GM18507 (cell line): ENCODE results near the gene ELMO1.
"Not testable (repeated sequence)": the region's sequence is repeated elsewhere in the genome, so short reads cannot be mapped to it uniquely, and the experiment has no call there.

ENCODE experiments used
- DNase-seq: peaks from one replicate; pipeline ENCODE4 v3.0.0; 2011; ENCODE audit warnings: low read depth; ENCODE audit not compliant: insufficient read length; ENCODE audit errors: extremely low spot score
- FAIRE-seq: peaks from 2 replicates; lab custom pipeline; 2011; peaks lifted over from hg19 to GRCh38; lab: Jason Lieb, UNC

Gene ELMO1

GRCh38 chr7:36986948-36987724 lies 461.5 kb downstream of the ELMO1 start:
- peak; percentile 85 for FAIRE-seq
- DNase-seq = peak; percentile 48

DNA sequence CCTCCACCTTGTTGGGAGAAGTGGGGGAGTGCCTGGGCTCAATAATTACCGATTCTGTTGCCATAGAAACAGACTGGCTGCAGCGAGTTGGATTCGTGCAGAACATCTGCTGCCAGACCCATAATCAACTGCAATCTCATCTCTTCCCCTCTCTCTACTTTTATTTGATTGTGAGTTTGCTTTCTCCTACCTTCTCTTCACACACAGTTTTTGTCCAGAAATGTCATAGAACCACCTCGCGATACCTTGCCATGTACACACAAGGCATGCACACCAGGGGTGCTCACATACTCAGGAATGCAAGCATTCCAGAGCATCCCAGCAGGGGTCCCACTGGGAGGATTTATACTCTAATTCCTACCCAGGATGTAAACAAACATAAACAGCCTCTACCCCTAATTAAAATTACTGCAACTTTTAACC lies 462.1 kb downstream of the ELMO1 start:
- no peak for DNase-seq
- FAIRE-seq = no peak

DNA sequence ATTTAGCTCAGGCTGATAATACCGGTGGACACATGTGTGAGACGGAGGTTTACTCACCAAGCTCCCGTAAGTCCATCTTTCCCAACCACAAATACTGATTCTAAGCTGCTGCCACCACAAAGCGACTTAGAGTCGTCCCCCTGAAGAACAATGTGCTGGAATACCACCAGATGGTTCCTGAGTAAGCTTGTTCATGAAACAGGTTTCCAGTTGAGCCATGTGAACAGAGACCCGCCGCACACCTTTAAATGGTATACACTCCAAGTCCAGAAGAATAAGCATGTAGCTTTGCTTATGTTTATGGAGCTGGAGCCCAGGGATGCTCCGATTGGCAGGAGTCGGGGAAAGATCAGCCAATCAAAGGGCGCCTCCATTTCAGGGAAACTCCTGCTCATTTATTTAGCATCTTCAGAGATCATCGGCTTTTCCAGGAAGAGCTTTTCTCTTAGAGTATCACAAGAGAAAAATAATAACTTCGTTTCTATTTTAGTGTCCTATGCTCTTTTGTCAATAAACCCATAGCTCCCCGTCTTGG lies 462.7 kb downstream of the ELMO1 start:
- FAIRE-seq = no peak
- DNase-seq = no peak

- FAIRE-seq (no peak), DNase-seq (no peak)
Measured at GRCh38 chr7:36985316-36985715, 463.3 kb downstream of the ELMO1 start.

- no peak for DNase-seq
Measured at GRCh38 chr7:36984710-36985312, 463.9 kb downstream of the ELMO1 start.

DNA sequence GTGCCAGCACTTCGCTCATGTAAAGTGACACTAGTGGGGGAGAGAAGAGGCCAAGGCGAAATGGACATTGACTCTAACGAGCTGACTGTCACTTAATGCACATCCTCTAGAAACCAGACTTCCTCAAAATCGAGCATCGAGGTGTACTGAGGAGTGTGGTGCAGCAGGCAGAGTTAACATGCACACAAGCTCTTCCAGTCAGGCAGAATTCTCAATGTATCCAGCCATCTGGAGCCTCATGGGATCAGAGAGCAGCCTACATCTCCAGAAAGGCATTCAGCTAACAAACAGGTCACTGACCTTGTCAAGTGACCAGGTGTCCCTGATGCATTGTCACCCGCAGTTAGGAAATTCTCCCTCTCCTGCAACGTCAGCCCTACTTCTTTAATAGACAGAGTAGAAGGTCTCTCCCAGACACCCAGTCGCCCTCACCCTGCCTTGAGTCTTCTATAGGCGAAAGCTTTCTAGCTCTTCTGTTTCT lies 464.6 kb downstream of the ELMO1 start:
- DNase-seq (no peak), FAIRE-seq (no peak)

More at GRCh38 chr7:36984710-36985312, 463.9 kb downstream of the ELMO1 start:
- FAIRE-seq = no peak

- no peak for FAIRE-seq
- DNase-seq = no peak
Measured at GRCh38 chr7:36982766-36983165, 465.9 kb downstream of the ELMO1 start.

- FAIRE-seq = no peak
- DNase-seq = no peak
Measured at GRCh38 chr7:36979810-36980248, 468.8 kb downstream of the ELMO1 start.

DNA sequence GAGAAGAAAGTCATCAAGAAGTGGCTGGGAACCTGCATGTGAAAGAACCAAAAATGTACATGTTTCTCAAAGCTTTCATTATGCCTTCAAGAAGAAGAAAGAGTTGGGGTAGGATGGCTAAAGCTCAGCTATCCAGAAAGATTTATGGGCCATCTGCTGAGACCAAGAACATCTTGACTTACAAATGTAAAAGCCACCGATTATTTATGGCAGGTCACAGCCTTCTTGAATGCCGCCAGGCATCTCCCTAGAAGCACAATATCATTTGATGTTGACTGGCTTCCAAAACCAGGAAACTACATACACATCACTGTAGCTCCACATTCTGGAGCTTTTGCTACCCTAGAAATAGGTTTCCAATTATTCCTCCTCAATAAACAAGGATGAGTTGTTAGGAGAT lies 470.2 kb downstream of the ELMO1 start:
- FAIRE-seq = no peak

DNA sequence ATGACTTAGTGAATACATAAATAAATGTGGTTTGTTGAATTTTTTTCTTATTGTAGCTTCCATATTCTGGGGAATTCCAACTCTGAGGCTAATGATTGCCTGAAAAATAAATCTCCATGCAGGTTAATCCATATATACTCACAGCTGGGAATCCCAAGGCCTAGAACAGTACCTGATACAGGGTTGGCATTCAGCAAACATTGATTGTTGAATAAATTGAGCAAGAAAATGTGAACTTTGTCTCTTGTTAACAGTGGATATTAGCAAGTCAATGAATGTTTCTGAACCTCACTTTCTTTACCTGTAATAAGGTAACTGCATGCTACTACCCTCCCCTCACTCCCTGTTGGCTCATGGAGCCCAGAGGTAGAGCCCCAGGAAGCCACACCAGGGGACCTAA lies 470.8 kb downstream of the ELMO1 start:
- FAIRE-seq = no peak
- no peak for DNase-seq

More for the DNA sequence above, 470.2 kb downstream of the ELMO1 start:
- DNase-seq = no peak

DNA sequence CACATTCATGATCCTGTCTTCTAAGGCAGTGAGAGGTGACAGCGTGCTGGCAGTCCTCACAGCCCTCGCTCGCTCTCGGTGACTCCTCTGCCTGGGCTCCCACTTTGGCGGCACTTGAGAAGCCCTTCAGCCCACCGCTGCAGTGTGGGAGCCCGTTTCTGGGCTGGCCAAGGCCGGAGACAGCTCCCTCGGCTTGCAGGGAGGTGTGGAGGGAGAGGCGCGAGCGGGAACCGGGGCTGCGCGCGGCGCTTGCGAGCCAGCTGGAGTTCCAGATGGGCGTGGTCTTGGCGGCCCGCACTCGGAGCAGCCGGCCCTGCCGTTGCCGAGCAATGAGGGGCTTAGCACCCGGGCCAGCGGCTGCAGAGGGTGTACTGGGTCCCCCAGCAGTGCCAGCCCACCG lies 475.1 kb downstream of the ELMO1 start:
- DNase-seq, FAIRE-seq: not testable (repeated sequence)

DNA sequence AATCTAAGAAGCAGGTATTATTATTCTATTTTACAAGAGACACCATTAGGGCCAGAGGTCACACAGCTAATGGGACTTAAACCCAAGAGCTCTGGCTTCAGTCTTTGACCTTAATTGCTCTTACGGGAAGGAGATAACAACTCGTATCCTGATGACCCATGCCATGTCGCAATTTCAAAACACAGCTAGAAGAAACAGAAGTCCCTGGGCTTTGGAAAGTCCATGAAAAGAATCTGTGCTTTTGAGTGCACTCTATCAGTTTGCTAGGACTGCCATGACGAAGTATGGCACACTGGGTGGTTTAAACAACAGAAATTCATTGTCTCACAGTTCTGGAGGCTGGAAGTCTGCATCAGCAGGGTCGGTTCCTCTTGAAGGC lies 476.5 kb downstream of the ELMO1 start:
- FAIRE-seq = no peak
- no peak for DNase-seq

DNA sequence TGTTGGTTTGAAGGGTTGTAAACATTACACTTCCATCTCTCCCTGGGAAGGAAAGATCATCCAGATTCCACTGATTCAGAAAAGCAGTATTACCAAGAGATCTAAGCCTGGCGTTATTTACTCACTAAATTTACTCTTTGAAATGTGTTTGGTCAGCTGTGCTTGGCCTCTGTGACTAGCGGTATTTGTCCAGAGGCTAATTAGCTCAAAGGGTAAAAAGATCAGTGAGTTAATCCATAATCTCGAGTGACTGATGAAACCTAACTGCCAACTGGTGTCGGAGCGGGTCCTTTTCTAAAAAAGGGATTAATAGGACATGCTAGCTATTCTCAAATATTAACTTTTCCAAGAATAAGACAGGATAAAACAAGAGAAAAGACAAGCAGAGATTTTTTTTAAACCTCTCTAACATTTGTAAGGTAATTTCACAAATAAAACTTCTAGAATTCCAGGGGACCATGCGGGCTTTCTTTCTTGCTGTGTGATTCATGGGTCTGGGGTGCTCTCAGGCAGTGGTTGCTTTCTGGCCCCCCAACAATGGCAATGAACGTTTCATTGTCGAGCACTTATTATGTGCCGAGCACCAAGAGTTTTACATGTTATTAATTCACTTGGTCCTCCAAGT lies 477.0 kb downstream of the ELMO1 start:
- FAIRE-seq = no peak

GRCh38 chr7:36970551-36971514 lies 477.8 kb downstream of the ELMO1 start:
- DNase-seq = no peak
- FAIRE-seq = no peak

More for the DNA sequence above, 477.0 kb downstream of the ELMO1 start:
- DNase-seq = no peak

DNA sequence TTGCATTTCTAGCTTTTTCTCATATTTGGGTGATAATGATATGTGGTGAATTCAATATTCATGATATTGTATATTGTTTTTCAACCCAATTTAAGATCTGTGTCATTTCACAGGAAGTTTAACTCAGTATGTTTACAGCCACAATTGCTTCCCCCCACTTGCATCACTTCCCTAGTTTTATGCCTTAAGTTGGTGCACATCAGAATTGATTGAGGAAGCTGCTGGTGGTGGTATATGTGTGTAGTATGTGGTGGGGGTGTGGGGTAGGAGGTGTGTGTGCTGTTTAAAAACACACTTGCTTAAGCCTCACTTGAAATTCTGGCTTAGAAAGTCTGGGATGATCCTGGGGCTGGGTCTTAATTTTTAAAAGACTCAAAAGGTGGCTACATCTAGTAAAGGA lies 479.3 kb downstream of the ELMO1 start:
- DNase-seq = no peak
- FAIRE-seq = no peak

GRCh38 chr7:36967387-36967786 lies 481.3 kb downstream of the ELMO1 start:
- FAIRE-seq (peak; percentile 60), DNase-seq (no peak)

DNA sequence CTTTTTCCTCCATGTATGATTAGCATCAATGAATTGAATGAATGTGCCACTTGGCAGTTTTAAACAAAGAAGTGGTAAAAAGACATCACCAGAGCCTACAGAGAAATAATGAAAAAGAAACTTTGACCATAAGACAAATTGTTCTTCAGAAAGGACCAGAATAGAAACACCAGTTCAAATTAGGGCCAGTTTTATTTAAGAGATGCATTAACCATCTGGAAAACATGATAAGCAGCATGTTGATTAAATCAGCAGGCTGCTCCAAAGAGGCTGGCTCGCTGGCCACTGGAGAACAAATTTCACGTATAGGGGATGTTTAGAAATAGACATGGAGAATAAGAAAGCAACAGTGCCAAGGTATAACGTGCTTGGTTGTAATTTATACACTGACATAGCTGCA lies 482.0 kb downstream of the ELMO1 start:
- FAIRE-seq = no peak
- no peak for DNase-seq

GRCh38 chr7:36966039-36966438 lies 482.6 kb downstream of the ELMO1 start:
- no peak for FAIRE-seq
- DNase-seq = no peak

DNA sequence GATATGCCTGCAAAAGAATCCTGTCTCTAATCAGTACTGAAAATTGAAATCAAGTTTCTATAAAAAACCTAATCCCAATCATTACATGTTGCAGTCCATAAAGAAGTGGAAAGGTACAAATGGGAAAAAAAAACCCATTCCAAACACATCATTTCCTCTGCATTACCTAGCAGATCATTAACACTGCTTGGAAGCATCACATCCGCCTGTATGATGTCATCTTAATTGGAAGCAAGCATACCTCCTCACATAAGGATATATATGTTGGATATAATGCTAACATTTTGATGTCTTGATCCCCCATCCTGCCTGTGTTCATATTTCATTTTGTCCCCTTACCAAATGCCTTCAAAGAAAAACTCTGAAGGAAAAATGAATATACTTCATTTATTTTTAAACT lies 483.0 kb downstream of the ELMO1 start:
- DNase-seq (no peak), FAIRE-seq (no peak)
